8988T (cell line): ENCODE measurements around the gene DUSP12.
"Not testable (repeated sequence)": the region's sequence is repeated elsewhere in the genome, so short reads cannot be mapped to it uniquely, and the experiment has no call there.

Experiments
- DNase-seq: peaks from one replicate; pipeline ENCODE4 v3.0.0; 2011

Gene DUSP12

GRCh38 chr1:161749509-161750407, at the start of gene DUSP12:
TSS of gene DUSP12 (plus strand) at chr1:161749786. CDS start at chr1:161749802, 16 bp downstream.
- peak; percentile 63 for DNase-seq

GRCh38 chr1:161702250-161702649, 47.3 kb upstream of the DUSP12 start:
- DNase-seq: no peak

GRCh38 chr1:161705537-161705936, 44.0 kb upstream of the DUSP12 start:
- DNase-seq: no peak

GRCh38 chr1:161706113-161706481, 43.5 kb upstream of the DUSP12 start:
- no peak for DNase-seq

GRCh38 chr1:161706482-161707347, 42.9 kb upstream of the DUSP12 start, which contains the start of gene FCRLA:
TSS of gene FCRLA (plus strand) at chr1:161707229. CDS start at chr1:161707265, 36 bp downstream.
- DNase-seq: no peak

GRCh38 chr1:161707503-161707902, 42.1 kb upstream of the DUSP12 start:
- no peak for DNase-seq

- DNase-seq: no peak
Observed at GRCh38 chr1:161709373-161709772, 40.2 kb upstream of the DUSP12 start.

GRCh38 chr1:161710560-161710959, 39.0 kb upstream of the DUSP12 start:
- DNase-seq: no peak

- no peak for DNase-seq
Observed at GRCh38 chr1:161718559-161719324, 30.8 kb upstream of the DUSP12 start.

GRCh38 chr1:161719325-161719611, 30.3 kb upstream of the DUSP12 start:
- DNase-seq: no peak

- DNase-seq: no peak
Observed at GRCh38 chr1:161720422-161720821, 29.2 kb upstream of the DUSP12 start.

- DNase-seq: no peak
Observed at GRCh38 chr1:161720956-161721737, 28.4 kb upstream of the DUSP12 start, which contains the start of gene FCRLB. TSS of gene FCRLB (plus strand) at chr1:161721544. CDS start at chr1:161722673, 1,129 bp downstream.

GRCh38 chr1:161721738-161722343, 27.7 kb upstream of the DUSP12 start:
- no peak for DNase-seq

- DNase-seq: no peak
Observed at GRCh38 chr1:161722406-161722805, 27.2 kb upstream of the DUSP12 start.

- DNase-seq: no peak
Observed at GRCh38 chr1:161723459-161724141, 26.0 kb upstream of the DUSP12 start.

GRCh38 chr1:161725258-161725907, 24.2 kb upstream of the DUSP12 start:
- not testable (repeated sequence) for DNase-seq

- DNase-seq: no peak
Observed at GRCh38 chr1:161725908-161726472, 23.6 kb upstream of the DUSP12 start.

GRCh38 chr1:161726473-161727255, 22.9 kb upstream of the DUSP12 start:
- peak; percentile 69 for DNase-seq

GRCh38 chr1:161727256-161727924, 22.2 kb upstream of the DUSP12 start:
- no peak for DNase-seq
